ENCODE data around the gene NOXRED1.
"Not testable (repeated sequence)": the region's sequence is repeated elsewhere in the genome, so short reads cannot be mapped to it uniquely, and the experiment has no call there.

GRCh38 chr14:77416098-77416497 lies 7.2 kb downstream of the NOXRED1 start:
- TF ChIP-seq ZZZ3 (IDR thresholded peaks at IDR 0.05; ENCODE audit: control insufficient read depth, insufficient read length, low read depth); USF2 (IDR thresholded peaks at IDR 0.05; ENCODE audit: borderline replicate concordance, low read depth, low read length); CTCF (IDR thresholded peaks at IDR 0.05 in 2 of 3, conservative IDR thresholded peaks at IDR 0.05 in 1 of 3; ENCODE audit: control insufficient read depth in 2 of 3, extremely low read depth in 1 of 3, insufficient read depth in 1 of 3, low read depth in 3 of 3, low read length in 3 of 3); POLR2A (IDR thresholded peaks at IDR 0.05; ENCODE audit: low read depth, low read length); SRF (IDR thresholded peaks at IDR 0.05; ENCODE audit: low read depth in 2 of 2, low read length in 2 of 2): not testable (repeated sequence)

All from GM12878 (cell line).